HEK293 (cell line): Measurements from ENCODE around the gene PPFIA2.

Source experiments
- CTCF ChIA-PET: fragments of 350-600 bp; formaldehyde crosslinking; extraction: SDS; loops from one replicate; lab custom pipeline; 2021; ENCODE audit warnings: antibody characterized with exemption; lab: Yijun Ruan, JAX
- POLR2A ChIA-PET: fragments of 300-600 bp; formaldehyde crosslinking; extraction: SDS; loops from one replicate; lab custom pipeline; 2020; ENCODE audit warnings: antibody characterized with exemption, inconsistent platforms; lab: Yijun Ruan, JAX
- H3K27ac ChIP-seq: fragments of 200-500 bp; sonication (Bioruptor generic); 2 replicates; pipeline ENCODE4 v1.5.1; 2014; ENCODE audit warnings: low read depth, low read length, control low read depth, inconsistent platforms; ENCODE audit errors: extremely low read depth
- H3K36me3 ChIP-seq, 2 experiments: fragments of 200-500 bp in 1 of 2; sonication (Bioruptor generic) in 1 of 2; 1 replicate in 1 of 2; 2 replicates in 1 of 2; pipeline ENCODE4 v1.5.1; 2014 to 2017; ENCODE audit warnings: inconsistent platforms in 2 of 2, low read length in 2 of 2; ENCODE audit not compliant: control insufficient read depth in 2 of 2, insufficient read depth in 1 of 2
- H3K4me1 ChIP-seq: fragments of 200-500 bp; sonication (Bioruptor generic); 2 replicates; pipeline ENCODE4 v1.5.1; 2014; ENCODE audit warnings: mild to moderate bottlenecking, low read length, inconsistent platforms; ENCODE audit not compliant: control insufficient read depth, insufficient read depth
- H3K4me3 ChIP-seq: 2 replicates; pipeline ENCODE4 v1.5.1; 2011; ENCODE audit warnings: low read depth, mild to moderate bottlenecking, control low read depth, low read length, moderate library complexity
- H3K9me3 ChIP-seq: fragments of 200-500 bp; sonication (Bioruptor generic); 2 replicates; pipeline ENCODE4 v1.5.1; 2014; ENCODE audit warnings: low read depth, low read length, inconsistent platforms; ENCODE audit not compliant: control insufficient read depth, insufficient read depth
- CTCF ChIP-seq: fragments of 450-650 bp; formaldehyde crosslinking; IDR thresholded peaks from 2 replicates; pipeline ENCODE4 v1.5.1; 2016; ENCODE audit warnings: missing biosample characterization, missing genetic modification characterization
- GFI1B ChIP-seq: fragments of 450-650 bp; formaldehyde crosslinking; IDR thresholded peaks from 2 replicates; pipeline ENCODE4 v1.5.1; 2016; ENCODE audit warnings: missing biosample characterization, missing genetic modification characterization
- GLI2 ChIP-seq: fragments of 450-650 bp; formaldehyde crosslinking; IDR thresholded peaks from 2 replicates; pipeline ENCODE4; 2017; ENCODE audit warnings: missing biosample characterization, missing genetic modification characterization, low read depth, borderline replicate concordance
- HOXC10 ChIP-seq: sonication (generic); formaldehyde crosslinking; IDR thresholded peaks from 2 replicates; pipeline ENCODE4 v1.8.1; 2023; ENCODE audit warnings: mild to moderate bottlenecking, missing genetic modification reagents
- KLF10 ChIP-seq: fragments of 450-650 bp; IDR thresholded peaks from 2 replicates; pipeline ENCODE4 v1.5.1; 2018; ENCODE audit warnings: missing biosample characterization, mild to moderate bottlenecking, missing genetic modification characterization
- OVOL3 ChIP-seq: fragments of 450-650 bp; formaldehyde crosslinking; IDR thresholded peaks from 2 replicates; pipeline ENCODE4 v1.5.1; 2016; ENCODE audit warnings: missing biosample characterization, missing genetic modification characterization
- ZBTB44 ChIP-seq: fragments of 450-650 bp; IDR thresholded peaks from 2 replicates; pipeline ENCODE4 v1.5.1; 2018; ENCODE audit warnings: missing biosample characterization, mild to moderate bottlenecking, missing genetic modification characterization
- ZBTB7A ChIP-seq: fragments of 450-650 bp; formaldehyde crosslinking; IDR thresholded peaks from 2 replicates; pipeline ENCODE4 v1.5.1; 2016; ENCODE audit warnings: low read depth, missing biosample characterization, missing genetic modification characterization
- ZBTB8A ChIP-seq: fragments of 450-650 bp; formaldehyde crosslinking; IDR thresholded peaks from 2 replicates; pipeline ENCODE4 v1.5.1; 2016; ENCODE audit warnings: missing biosample characterization, missing genetic modification characterization
- ZFP3 ChIP-seq: fragments of 450-650 bp; formaldehyde crosslinking; IDR thresholded peaks from 2 replicates; pipeline ENCODE4 v1.5.1; 2016; ENCODE audit warnings: low read depth, missing biosample characterization, missing genetic modification characterization
- ZNF140 ChIP-seq: fragments of 450-650 bp; formaldehyde crosslinking; IDR thresholded peaks from 2 replicates; pipeline ENCODE4 v1.5.1; 2016; ENCODE audit warnings: missing biosample characterization, missing genetic modification characterization
- ZNF202 ChIP-seq: fragments of 450-650 bp; formaldehyde crosslinking; IDR thresholded peaks from 2 replicates; pipeline ENCODE4 v1.5.1; 2016; ENCODE audit warnings: missing biosample characterization, missing genetic modification characterization, borderline replicate concordance
- ZNF223 ChIP-seq: fragments of 450-650 bp; formaldehyde crosslinking; IDR thresholded peaks from 2 replicates; pipeline ENCODE4 v1.5.1; 2016; ENCODE audit warnings: missing biosample characterization, missing genetic modification characterization
- ZNF335 ChIP-seq: fragments of 450-650 bp; formaldehyde crosslinking; conservative IDR thresholded peaks from 2 replicates; pipeline ENCODE4 v1.5.1; 2016; ENCODE audit warnings: missing biosample characterization, missing genetic modification characterization
- ZNF391 ChIP-seq: fragments of 450-650 bp; formaldehyde crosslinking; IDR thresholded peaks from 2 replicates; pipeline ENCODE4 v1.5.1; 2016; ENCODE audit warnings: low read depth, missing biosample characterization, missing genetic modification characterization, borderline replicate concordance
- ZNF394 ChIP-seq: fragments of 450-650 bp; formaldehyde crosslinking; IDR thresholded peaks from 2 replicates; pipeline ENCODE4 v1.5.1; 2016; ENCODE audit warnings: missing biosample characterization, missing genetic modification characterization, mild to moderate bottlenecking, moderate library complexity, borderline replicate concordance
- ZNF433 ChIP-seq: fragments of 450-650 bp; formaldehyde crosslinking; IDR thresholded peaks from 2 replicates; pipeline ENCODE4 v1.5.1; 2016; ENCODE audit warnings: missing biosample characterization, missing genetic modification characterization, low read depth
- ZNF510 ChIP-seq: fragments of 450-650 bp; formaldehyde crosslinking; IDR thresholded peaks from 2 replicates; pipeline ENCODE4 v1.5.1; 2018; ENCODE audit warnings: mild to moderate bottlenecking, missing genetic modification characterization, missing biosample characterization; ENCODE audit not compliant: insufficient replicate concordance
- ZNF518A ChIP-seq: fragments of 450-650 bp; formaldehyde crosslinking; conservative IDR thresholded peaks from 2 replicates; pipeline ENCODE4 v1.5.1; 2016; ENCODE audit warnings: low read depth, missing biosample characterization, missing genetic modification characterization
- ZNF585B ChIP-seq: fragments of 450-650 bp; formaldehyde crosslinking; IDR thresholded peaks from 2 replicates; pipeline ENCODE4 v1.5.1; 2016; ENCODE audit warnings: missing biosample characterization, missing genetic modification characterization
- ZNF596 ChIP-seq: fragments of 450-650 bp; IDR thresholded peaks from 2 replicates; pipeline ENCODE4 v1.5.0; 2018; ENCODE audit warnings: missing biosample characterization, mild to moderate bottlenecking, missing genetic modification characterization, moderate library complexity
- ZNF623 ChIP-seq: fragments of 450-650 bp; formaldehyde crosslinking; IDR thresholded peaks from 2 replicates; pipeline ENCODE4 v1.5.1; 2016; ENCODE audit warnings: missing biosample characterization, missing genetic modification characterization
- ZNF629 ChIP-seq: fragments of 450-650 bp; formaldehyde crosslinking; IDR thresholded peaks from 2 replicates; pipeline ENCODE4 v1.5.1; 2017; ENCODE audit warnings: missing biosample characterization, missing genetic modification characterization
- ZNF645 ChIP-seq: fragments of 450-650 bp; formaldehyde crosslinking; IDR thresholded peaks from 2 replicates; pipeline ENCODE4; 2016; ENCODE audit warnings: missing biosample characterization, missing genetic modification characterization
- ZNF692 ChIP-seq: fragments of 450-650 bp; formaldehyde crosslinking; IDR thresholded peaks from 2 replicates; pipeline ENCODE4 v1.5.1; 2016; ENCODE audit warnings: missing biosample characterization, missing genetic modification characterization

Gene PPFIA2

GRCh38 chr12:81389550-81390099 is 369.5 kb downstream of the PPFIA2 start:
- POLR2A ChIA-PET, result no interaction called here
- CTCF ChIA-PET, result no interaction called here
- no peaks in the 10 kb centered on the region for H3K36me3 ChIP-seq

GRCh38 chr12:81386101-81386500 is 373.0 kb downstream of the PPFIA2 start:
- Histone ChIP-seq H3K27ac (no peak overlapping the region), H3K9me3 (no peaks in the 10 kb centered on the region), H3K36me3 (no peaks in the 10 kb centered on the region), H3K4me1 (no peaks in the 10 kb centered on the region), H3K4me3 (no peak overlapping the region)
- CTCF ChIA-PET, result no interaction called here
- POLR2A ChIA-PET, result no interaction called here
- no peak for TF ChIP-seq ZNF645
- peak; percentile 48; the same call in 1 of the 2 replicates for TF ChIP-seq ZNF140 (tag by site-specific recombination)
- TF ChIP-seq ZNF433, result 0 out of 2 replicates have a peak, but pooled peaks have one; percentile 13
- no peak for TF ChIP-seq CTCF (tag by site-specific recombination)
- no peak for TF ChIP-seq ZBTB44 (tag by site-specific recombination)
- TF ChIP-seq GLI2 (tag by site-specific recombination), result peak; percentile 17; the same call in 1 of the 2 replicates
- TF ChIP-seq ZNF518A (tag by site-specific recombination), result peak; percentile 68; the same call in 1 of the 2 replicates
- TF ChIP-seq ZBTB8A (tag by site-specific recombination), result peak; percentile 42; the same call in 1 of the 2 replicates
- peak; percentile 41; the same call in 1 of the 2 replicates for TF ChIP-seq ZNF623 (tag by site-specific recombination)
- TF ChIP-seq HOXC10, result no peak
- no peak for TF ChIP-seq GFI1B
- no peak for TF ChIP-seq ZNF585B (tag by site-specific recombination)
- no peak for TF ChIP-seq ZBTB7A (tag by site-specific recombination)
- TF ChIP-seq ZNF202, result 0 out of 2 replicates have a peak, but pooled peaks have one; percentile 30
- peak; percentile 76; the same call in 1 of the 2 replicates for TF ChIP-seq ZNF394 (tag by site-specific recombination)

More at GRCh38 chr12:81389550-81390099, 369.5 kb downstream of the PPFIA2 start:
- no peaks in the 10 kb centered on the region for H3K9me3 ChIP-seq
- TF ChIP-seq KLF10 (no peak), ZFP3 (tag by site-specific recombination) (no peak), ZNF335 (tag by site-specific recombination) (no peak), GFI1B (no peak), ZNF223 (no peak), ZNF596 (tag by site-specific recombination) (no peak), ZNF692 (tag by site-specific recombination) (no peak), OVOL3 (tag by site-specific recombination) (no peak), ZNF391 (no peak), ZNF629 (no peak), ZNF510 (tag by site-specific recombination) (no peak)
- H3K27ac ChIP-seq, result no peak overlapping the region
- H3K4me3 ChIP-seq, result no peak overlapping the region
- no peaks in the 10 kb centered on the region for H3K4me1 ChIP-seq
